Subcutaneous adipose tissue (tissue), 4 donors: Measurements from ENCODE around the gene EDA. TPM values are rescaled to one million over a fixed set of nuclear protein-coding genes. Genes with fewer than 3 reads are reported as not detected.

Source experiments
- total RNA-seq, 4 donors: library from RNA; depleted of rRNA; stranded (reverse); fragments of >200 nt; gene quantifications; one replicate each; pipeline ENCODE4 v1.1.0, GENCODE V29; 2016
- TF ChIP-seq, protein P1 (sequence below): fragments of 450-650 bp; IDR thresholded peaks from one replicate; pipeline ENCODE4 v1.5.1; 2016; ENCODE audit warnings: low read depth, mild to moderate bottlenecking, control low read depth, antibody characterized with exemption, moderate library complexity

Gene EDA
- total RNA-seq, 4 donors from 2014 or later: 5.5 to 10.7 (median 6.9) TPM

GRCh38 chrX:70016513-70016912 is 400.6 kb downstream of the EDA start:
- TF ChIP-seq, protein P1, sequence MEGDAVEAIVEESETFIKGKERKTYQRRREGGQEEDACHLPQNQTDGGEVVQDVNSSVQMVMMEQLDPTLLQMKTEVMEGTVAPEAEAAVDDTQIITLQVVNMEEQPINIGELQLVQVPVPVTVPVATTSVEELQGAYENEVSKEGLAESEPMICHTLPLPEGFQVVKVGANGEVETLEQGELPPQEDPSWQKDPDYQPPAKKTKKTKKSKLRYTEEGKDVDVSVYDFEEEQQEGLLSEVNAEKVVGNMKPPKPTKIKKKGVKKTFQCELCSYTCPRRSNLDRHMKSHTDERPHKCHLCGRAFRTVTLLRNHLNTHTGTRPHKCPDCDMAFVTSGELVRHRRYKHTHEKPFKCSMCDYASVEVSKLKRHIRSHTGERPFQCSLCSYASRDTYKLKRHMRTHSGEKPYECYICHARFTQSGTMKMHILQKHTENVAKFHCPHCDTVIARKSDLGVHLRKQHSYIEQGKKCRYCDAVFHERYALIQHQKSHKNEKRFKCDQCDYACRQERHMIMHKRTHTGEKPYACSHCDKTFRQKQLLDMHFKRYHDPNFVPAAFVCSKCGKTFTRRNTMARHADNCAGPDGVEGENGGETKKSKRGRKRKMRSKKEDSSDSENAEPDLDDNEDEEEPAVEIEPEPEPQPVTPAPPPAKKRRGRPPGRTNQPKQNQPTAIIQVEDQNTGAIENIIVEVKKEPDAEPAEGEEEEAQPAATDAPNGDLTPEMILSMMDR: no peak

DNA sequence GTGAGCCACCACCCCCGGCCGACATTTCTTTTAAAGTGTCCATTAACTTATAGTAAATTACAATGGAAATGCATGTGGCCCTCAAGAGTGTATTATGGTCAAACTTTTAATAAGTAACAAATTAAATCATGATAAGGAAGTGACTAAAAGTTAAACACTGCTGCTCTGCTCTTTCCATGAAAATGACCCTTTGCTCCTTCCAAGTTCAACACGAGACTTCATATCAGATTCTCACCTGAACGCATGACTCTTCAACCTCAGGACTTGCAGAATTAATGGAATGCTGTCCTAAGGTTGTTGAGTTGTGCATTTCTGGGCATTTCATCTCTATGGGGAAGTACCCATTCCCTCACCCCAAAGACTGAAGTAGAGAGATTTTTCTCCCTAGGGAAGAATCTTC is 406.7 kb downstream of the EDA start:
- TF ChIP-seq, protein P1: no peak

GRCh38 chrX:70025464-70025863 is 409.6 kb downstream of the EDA start:
- TF ChIP-seq, protein P1: no peak

GRCh38 chrX:70026112-70026850 is 410.4 kb downstream of the EDA start:
- TF ChIP-seq, protein P1: no peak

DNA sequence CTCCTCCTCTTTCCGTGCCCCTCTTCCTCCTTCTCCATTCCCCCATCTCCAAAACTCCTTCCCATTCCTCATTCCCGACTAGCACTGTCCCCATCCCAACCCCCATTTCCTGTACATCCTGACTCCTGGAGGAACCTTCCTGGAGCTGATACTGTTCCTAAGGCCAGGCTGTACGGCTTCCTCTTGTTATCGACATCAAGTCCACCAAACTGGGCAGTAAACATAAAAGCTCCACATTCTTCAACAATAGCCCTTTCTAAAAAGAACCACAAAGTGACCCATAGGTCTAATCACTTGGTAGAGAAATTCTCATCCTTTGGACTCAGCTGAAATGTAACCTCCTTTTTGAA is 410.9 kb downstream of the EDA start:
- TF ChIP-seq, protein P1: no peak

- TF ChIP-seq, protein P1: no peak
Measured at GRCh38 chrX:70029863-70030262, 413.9 kb downstream of the EDA start.

DNA sequence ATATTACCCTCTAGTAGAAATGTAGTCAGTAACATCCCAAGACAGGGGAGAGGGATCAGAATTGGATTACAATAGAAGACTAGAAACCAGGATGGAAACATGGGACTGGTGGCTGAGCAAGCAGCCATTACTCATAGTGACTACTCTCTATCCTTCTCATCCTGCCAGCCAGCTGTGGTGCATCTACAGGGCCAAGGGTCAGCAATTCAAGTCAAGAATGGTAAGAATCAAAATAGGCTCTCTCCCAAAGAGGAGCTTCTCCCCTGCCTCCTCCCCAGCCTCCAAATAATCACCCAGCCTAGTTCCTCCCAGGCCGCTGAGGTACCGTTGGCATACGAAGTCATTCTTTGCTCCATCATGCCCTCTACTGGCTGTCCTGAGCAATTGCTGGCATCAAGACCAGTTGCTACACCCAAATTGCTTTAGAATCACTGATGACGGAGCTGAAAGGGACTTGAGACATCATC is 414.4 kb downstream of the EDA start:
- TF ChIP-seq, protein P1: no peak
